ENCODE results near the gene ESYT1.
"Not testable (repeated sequence)": the region's sequence is repeated elsewhere in the genome, so short reads cannot be mapped to it uniquely, and the experiment has no call there.

ESYT1 gene

DNA sequence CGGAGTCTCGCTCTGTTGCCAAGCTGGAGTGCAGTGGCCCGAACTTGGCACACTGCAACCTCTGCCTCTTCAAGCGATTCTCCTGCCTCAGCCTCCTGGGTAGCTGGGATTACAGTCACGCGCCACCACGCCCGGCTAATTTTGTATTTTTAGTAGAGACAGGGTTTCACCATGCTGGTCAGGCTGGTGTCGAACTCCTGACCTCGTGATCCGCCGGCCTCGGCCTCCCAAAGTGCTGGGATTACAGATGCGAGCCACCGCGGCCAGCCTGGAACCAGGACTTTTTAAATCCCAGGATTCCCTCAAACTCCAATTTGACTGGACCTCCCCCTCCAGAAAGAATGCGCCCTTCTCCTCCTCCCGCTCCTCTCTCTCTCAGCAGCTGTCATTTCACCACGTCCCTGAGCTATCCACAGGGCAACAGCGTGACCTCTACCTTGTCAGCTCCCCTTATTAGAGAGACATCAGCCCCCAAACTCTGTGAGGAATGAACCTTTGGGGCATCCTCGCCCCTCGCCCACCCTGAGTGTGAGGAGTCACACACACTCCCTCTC is 2.0 kb downstream of the ESYT1 start:
- DNase-seq, result no peak

DNA sequence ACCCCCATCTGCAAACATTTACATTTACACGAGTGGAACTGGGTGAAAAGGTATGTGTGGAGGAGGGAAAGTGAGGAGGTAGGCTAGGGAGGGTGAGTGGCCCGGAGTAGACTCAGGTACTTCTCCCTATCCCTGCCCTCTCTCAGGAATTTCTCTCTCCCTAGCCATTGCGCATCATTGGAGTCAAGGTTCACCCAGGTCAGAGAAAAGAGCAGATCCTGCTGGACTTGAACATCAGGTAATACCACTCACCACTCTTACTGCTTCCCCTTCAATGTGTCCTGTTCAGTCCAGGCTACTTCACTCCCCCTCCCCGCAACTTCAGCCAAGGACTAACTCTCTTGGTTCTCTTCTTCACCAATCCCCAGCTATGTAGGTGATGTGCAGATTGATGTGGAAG is 2.8 kb downstream of the ESYT1 start:
- no peak for DNase-seq

DNA sequence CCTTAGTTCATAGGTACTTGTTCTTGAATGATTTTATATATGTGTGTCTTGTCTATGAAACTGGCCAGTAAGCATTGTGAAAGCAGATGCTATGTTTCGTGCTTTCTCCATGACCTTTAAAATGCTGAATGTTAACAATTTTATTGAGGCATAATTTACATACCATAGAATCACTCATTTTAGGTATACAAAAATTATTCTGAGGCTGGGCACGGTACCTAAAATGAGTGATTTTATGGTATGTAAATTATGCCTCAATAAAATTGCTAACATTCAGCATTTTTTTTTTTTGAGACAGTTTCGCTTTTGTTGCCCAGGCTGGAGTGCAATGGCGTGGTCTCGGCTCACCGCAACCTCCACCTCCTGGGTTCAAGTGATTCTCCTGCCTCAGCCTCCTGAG is 6.8 kb downstream of the ESYT1 start:
- DNase-seq, result no peak

DNA sequence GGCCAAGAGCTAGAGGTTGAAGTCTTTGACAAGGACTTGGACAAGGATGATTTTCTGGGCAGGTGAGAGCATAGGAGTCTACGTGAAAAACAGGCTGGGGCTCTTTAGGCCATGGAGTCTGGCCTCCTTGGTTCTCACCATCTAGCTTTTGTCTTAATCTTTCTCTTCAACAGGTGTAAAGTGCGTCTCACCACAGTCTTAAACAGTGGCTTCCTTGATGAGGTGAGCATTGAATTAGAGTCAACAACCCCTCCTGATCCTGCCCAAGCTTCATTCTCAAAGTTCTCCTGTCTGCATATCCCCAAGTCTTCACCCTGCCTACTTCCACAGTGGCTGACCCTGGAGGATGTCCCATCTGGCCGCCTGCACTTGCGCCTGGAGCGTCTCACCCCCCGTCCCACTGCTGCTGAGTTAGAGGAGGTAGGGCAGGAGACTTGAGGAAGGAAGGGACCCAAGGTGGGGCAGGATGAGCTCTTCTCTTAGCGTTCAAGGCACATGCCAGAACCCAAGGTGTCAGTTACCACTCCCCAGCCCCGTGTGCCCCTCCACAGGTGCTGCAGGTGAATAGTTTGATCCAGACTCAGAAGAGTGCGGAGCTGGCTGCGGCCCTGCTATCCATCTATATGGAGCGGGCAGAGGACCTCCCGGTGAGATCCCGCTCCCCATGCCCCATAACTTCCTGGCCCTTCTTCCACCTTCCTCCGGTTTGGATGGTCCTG is 9.9 kb downstream of the ESYT1 start:
- DNase-seq, result no peak

DNA sequence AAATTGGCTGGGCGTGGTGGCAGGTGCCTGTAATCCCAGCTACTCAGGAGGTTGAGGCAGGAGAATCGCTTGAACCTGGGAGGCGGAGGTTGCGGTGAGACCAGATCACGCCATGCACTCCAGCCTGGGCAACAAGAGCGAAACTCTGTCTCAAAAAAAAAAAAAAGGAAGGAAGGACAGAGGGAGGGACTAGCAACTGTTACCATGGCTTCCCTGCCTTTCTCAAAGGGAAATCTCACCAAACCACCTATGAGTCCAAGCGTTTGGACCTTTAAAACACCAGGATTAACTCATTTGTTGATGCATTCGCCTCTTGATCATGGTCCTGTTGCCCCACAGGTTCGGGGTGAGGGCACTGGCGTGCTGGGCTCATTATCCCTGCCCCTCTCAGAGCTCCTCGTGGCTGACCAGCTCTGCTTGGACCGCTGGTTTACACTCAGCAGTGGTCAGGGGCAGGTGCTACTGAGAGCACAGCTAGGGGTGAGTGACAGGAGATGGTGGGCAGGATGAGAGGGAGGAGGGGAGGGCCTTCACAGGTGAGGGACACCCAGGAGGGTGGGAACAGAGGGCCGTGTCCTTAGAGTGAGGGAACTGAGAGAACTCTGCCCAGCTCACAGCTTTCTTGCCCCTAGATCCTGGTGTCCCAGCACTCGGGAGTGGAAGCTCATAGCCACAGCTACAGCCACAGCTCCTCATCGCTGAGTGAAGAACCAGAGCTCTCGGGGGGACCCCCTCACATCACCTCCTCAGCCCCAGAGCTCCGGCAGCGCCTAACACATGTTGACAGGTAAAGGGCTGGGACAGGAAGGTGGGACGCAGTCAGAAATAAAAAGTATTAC is 14.1 kb downstream of the ESYT1 start:
- no peak for DNase-seq

DNA sequence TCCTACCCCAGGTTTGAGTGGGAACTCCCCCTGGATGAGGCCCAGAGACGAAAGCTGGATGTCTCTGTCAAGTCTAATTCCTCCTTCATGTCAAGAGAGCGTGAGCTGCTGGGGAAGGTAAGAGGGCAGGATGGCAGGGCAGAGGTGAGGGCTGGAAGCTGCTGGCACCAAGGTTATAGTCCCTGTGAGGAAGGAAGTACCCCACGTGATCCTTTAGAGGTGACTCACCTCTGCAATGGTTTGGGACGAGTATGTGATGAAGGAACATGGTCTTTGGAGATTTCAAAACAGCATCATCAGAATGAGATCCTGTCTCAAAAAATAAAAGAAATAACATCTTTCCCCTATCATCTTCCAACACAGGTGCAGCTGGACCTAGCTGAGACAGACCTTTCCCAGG is 15.2 kb downstream of the ESYT1 start:
- DNase-seq, result no peak

DNA sequence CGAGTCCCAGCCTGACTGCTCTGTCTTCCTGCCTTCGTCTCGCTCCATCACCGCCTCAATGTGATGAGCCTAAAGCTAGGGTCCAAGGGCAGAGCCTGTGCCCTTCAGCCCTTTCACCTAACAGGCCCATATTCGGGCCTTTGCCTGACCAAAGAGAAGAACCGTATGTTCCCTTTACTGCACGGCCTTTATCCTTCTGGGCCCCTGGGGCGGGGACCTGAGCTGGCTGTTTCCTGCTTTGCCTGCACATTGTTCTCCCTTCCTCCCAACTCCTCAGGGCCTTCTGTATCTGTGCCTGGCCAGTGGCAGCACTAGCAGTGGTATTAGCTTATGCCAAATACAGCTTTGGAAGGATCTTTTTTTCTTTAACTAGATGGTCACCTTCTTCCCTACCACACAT is 15.8 kb downstream of the ESYT1 start:
- no peak for DNase-seq

DNA sequence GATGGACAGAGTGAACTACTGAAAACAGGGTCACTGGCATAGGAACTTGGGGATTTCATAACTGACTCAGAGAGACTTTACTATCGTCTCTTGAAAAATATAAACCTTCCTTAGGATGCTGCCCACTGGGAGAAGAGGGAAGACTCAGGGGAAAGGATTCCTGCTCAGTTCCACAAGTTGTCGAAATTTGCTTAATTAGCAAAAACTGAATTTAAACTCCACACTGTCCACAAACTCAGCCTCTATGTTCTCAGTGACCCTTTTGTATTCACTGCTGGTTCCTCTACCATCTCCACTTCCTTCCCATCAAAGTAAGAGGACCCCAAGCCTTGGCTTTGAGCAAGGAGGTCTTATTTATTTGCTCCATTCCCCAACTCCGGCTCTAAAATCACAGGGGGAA is 17.1 kb downstream of the ESYT1 start:
- no peak for DNase-seq

DNA sequence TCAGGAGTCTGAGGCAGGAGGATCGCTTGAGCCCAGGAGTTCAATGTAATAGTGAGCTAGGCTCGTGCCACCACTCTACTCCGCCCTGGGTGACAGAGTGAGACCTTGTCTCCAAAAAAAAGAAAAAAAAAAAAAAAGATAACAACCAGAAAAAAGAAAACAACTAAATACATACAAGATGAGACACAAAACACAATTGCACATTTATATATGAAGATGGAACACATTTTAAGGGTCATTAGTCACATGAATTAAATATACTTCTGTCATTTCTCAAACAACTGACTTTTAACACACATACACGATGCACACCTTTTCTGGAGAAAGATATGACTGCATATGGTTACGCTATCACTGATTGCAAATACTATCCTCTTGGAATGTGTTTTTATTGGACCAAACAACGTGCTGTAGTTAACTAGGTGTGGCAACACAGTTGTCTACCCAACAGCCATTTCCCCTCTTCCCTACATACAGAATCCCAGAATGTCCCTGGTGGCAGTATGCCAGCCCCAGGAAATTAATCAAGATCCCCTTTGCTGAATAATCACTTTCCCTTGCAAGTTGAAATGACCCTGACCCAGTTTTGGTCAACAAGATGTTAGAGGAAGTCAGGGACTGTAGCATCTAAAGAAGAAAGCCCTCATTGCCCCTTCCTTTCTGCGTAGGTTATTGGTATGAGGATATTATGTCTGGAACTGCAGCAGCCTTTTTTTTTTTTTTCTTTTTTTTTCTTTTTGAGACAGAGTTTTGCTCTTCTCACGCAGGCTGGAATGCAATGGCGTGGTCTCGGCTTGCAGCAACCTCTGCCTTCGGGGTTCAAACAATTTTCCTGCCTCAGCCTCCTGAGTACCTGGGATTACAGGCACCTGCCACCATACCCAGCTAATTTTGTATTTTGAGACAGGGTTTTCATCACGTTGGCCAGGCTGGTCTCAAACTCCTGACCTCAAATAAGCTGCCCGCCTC is 18.7 kb downstream of the ESYT1 start:
- DNase-seq, result no peak

DNA sequence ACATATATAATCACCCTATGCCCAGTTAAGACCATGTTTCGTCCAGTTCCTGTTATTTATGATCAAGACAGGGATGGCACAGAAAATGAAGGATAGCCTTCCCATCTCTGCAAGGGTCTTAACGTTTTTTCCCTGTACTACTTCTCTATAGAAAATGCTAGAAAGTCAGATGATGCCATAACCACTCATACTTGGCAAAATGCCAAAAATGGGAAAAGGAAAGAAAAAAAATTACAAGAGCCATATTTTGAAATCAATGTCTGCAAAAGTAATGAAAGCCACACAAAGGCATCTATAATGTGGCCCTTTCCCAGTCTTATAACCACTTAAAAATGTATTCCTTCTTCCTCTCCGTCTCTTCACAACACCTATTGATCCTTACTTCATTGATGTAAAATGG is 22.5 kb downstream of the ESYT1 start:
- DNase-seq, result no peak

DNA sequence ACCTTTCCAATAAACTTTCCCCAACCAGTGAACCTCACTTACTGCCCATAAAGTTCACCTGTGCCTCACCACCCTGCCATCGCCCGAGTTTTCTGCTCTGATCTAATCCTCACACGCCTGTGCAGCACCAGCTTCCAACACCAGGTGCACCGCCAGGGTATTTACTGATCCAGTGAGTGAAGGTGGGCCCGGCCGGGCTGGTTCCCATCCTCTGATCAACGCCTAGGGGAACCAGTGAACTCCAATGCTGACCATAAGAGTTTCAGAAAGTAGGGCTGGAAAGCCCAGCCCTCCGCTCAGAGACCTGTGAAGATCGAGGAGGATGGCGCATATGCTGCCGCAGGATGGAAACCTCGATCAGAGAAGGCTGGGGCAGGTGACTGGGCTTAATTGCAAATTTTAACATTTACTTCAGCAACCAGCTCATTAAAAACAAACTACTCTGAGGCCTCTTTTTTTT is 23.6 kb downstream of the ESYT1 start:
- peak; percentile 87 for DNase-seq

DNA sequence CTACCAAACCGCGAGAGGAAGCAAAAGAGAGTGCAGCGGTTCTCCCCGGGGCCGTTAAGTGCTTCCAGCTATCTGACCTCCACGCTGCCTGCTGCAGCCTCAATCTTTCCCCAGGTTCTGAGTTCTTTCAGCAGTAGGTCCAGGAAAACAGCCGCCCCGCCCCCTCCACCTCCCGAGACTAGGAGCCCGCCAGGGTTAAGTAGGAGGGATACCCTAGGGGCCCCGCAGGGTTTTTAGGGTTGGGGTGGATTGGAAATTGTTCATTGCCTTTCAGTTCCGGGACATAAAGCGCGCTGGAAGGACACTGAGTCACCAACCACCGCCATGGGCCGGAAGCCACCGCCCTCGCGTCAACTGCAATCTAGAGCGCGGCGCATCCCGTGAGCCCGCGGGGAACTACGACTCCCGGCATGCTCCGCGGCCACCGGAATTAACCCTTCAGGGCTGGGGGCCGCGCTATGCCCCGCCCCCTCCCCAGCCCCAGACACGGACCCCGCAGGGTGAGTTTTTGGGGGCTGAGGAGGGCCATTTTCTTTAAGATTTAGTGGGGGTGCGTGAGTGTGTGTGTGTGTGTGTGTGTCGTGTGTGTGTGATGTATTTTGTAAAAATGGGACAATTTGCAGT is 24.2 kb downstream of the ESYT1 start, which contains the start of gene MYL6B:
Gene MYL6B (plus strand): TSS at position 456 of the 624 bp plus-strand sequence. CDS start 1,332 bp downstream, outside the sequence.
- DNase-seq, result peak; percentile 95

DNA sequence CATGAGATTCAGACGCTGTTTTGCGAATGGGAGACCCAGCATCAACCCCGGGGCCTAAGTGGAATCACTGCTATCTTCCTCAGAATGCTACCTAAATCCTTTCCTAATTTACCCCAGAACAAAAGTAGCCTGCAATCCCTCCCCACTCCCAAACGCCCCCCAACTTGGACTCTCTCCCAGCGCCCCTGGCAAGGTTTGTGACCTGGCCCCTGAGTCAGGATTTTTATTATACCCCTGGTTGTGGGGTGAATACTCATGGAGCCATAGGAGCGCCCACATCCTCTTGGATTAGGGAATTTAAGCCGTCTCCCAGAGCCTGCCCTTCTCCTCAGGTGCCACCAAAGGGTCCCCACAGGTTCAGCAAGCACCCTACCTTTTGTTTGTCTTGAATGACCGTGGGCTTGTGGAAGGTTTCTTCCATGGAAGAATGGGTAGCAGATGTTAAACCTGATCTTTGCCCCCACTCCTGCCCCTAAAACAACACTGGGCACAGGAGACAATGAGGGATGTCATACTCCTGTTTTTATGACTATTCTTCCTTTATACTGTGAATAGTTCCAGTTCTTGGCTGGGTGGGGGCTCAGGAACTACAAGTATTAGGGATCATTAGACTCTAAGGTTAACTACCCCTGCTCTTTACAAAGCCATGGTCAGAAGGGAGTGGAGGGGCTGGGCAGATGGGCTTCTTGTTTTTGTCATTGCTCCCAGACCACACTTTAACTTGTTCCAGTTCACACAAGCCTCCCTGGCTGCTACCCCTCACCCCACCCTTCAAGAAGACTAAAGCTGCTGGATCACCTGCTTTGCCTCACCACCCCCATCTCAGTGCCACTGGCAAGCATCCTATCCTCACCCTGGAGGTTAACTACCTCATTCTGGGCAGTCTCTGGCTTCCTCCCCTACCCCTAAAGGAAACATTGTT is 24.9 kb downstream of the ESYT1 start:
- peak; percentile 28 for DNase-seq

DNA sequence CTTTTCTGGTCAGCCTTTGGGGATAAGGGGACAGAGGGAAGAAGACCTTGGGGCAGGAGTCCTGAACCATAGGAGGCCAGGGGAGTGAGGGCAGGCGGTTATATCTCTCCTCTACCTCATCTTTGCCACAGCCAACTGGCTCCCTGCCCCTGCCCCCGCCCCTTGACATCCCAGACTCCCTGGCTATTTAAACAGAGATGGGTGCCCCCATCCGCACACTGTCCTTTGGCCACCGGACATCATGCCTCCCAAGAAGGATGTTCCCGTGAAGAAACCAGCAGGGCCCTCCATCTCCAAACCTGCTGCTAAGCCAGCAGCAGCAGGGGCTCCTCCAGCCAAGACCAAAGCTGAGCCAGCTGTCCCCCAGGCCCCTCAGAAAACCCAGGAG is 25.6 kb downstream of the ESYT1 start:
- DNase-seq, result no peak

DNA sequence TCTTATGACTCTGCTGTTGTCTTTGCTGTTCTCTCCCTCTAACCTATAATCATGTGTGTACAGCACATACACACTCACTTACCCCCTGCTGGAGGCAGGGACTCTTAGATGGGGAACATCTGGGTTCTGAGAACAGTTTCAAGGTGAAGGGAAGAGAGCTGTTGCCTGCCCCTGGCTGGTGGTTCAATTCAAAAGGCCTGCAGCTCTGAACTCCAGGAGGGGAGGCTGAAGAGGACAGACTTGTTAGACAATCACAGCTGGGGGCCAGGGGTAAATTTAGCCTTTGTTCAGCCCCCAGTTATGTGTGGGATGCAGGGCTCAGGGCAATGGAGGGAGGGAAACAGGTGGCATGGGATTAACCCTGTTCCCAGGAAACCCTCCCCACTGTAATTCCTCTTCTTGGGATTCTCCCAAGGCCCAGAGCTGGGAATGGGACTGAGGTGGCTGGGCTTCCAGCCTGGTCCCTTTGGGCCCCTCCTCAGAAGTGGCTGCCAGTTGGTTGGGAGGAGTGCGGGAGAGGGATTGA is 26.2 kb downstream of the ESYT1 start:
- peak; percentile 90 for DNase-seq

DNA sequence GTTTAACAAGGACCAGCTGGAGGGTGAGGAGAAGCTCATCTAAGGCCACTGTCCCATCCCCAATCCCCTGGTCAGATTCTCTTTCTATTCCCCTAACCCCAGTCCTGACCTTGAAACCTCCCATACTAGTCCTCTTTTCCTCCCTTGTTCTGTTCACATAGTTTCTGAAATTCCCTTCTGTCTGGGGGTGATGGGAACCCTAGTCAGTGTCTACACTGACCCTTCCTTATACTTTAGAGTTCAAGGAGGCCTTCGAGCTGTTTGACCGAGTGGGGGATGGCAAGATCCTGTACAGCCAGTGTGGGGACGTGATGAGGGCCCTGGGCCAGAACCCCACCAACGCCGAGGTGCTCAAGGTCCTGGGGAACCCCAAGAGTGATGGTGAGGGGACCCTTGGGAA is 26.8 kb downstream of the ESYT1 start:
- DNase-seq, result no peak

DNA sequence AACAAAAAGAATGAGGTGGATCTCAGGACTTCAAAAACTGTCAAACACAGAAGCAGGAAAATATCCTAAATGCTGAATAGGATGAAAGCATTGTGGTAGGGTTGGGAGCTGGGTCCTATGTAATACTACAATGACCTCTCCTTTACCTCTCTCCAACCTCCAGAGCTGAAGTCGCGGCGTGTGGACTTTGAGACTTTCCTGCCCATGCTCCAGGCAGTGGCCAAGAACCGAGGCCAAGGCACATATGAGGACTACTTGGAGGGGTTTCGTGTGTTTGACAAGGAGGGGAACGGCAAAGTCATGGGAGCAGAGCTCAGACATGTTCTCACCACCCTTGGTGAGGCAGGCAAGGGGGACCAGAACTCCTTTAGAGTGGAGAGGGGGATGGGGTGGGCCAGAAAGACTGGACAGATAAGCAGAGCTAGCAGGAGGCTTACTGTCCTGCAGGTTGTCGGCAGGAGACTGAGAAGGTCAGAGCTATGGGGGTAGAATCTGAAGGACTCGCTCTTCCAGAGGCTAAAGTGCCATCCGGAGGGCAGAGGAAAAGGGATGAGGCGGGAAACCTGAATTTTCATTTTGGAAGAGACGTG is 27.3 kb downstream of the ESYT1 start:
- no peak for DNase-seq

DNA sequence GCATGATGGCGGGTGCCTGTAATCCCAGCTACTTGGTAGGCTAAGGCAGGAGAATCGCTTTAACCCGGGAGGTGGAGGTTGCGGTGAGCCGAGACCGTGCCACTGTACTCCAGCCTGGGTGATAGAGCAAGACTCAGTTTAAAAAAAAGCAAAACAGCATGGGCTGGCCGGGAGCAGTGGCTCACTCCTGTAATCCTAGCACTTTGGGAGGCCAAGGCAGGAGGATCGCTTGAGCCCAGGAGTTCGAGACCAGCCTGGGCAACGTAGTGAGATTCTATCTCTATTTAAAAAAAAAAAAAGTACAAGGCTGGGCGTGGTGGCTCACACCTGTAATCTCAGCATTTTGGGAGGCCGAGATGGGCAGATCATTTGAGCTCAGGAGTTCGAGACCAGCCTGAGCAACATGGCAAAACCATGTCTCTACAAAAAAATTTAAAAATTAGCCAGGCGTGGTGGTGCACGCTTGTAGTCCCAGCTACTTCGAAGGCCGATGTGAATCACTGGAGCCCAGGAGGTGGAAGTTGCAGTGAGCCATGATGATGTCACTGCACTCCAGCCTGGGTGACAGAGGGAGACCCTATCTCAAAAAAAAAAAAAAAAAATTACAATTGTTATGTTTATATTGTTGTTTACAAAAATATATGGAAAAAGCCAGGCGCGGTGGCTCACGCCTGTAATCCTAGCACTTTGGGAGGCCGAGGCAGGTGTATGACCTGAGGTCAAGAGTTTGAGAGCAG is 28.6 kb downstream of the ESYT1 start:
- not testable (repeated sequence) for DNase-seq

DNA sequence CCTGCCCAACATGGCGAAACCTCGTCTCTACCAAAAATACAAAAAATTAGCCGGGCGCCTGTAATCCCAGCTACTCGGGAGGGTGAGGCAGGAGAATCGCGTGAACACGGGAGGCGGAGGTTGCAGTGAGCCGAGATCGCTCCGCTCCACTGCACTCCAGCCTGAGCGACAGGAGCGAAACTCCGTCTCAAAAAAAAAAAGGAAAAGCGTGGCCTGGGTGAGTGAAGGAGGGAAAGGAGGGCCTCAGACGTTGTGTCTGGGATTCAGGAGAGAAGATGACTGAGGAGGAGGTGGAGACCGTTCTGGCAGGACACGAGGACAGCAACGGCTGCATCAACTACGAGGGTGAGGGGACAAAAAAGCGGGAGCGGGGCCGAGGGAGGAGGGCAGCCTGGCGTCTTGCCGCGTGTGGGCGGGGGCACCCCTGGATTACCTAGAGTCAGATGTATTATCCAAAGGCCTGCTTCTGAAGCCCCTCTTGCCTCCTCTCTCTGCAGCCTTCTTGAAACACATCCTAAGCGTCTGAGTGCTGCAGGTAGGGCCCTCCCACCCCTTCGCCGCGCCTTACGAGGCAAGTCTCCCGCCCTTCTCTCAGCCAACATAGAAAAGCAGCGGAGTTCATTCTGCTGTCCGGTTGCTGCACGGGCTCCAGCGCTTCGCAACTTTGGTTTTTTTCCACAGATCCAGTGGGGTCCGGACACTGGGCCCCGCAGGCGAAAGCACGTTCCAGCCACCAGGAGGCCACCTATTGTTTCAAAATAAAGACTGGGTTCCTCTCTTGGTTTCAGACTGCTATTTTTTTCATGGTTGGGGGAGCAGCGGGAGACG is 29.3 kb downstream of the ESYT1 start:
- peak; percentile 87 for DNase-seq
